Effector memory CD4-positive, alpha-beta T cell (primary cell): ENCODE results near the gene RYR1.

Source experiments
- DNase-seq, 3 donors: peaks; one replicate each; pipeline ENCODE4 v3.0.0-alpha.2; 2020
- H3K27ac ChIP-seq: 2 replicates; pipeline ENCODE4 v1.7.0; 2013; ENCODE audit warnings: mild to moderate bottlenecking, low read length, moderate library complexity; ENCODE audit not compliant: insufficient read depth, poor library complexity, severe bottlenecking
- H3K27me3 ChIP-seq: replicated peaks from 2 replicates; pipeline ENCODE4 v1.7.0; 2013; ENCODE audit warnings: mild to moderate bottlenecking, low read length; ENCODE audit not compliant: insufficient read depth, control insufficient read depth, poor library complexity, severe bottlenecking
- H3K36me3 ChIP-seq: 2 replicates; pipeline ENCODE4 v1.7.0; 2013; ENCODE audit warnings: mild to moderate bottlenecking, low read length, moderate library complexity; ENCODE audit not compliant: control insufficient read depth, insufficient read depth
- H3K4me1 ChIP-seq: 2 replicates; pipeline ENCODE4 v1.7.0; 2013; ENCODE audit warnings: low read length, mild to moderate bottlenecking; ENCODE audit not compliant: control insufficient read depth, insufficient read depth, poor library complexity, severe bottlenecking
- H3K4me3 ChIP-seq: 2 replicates; pipeline ENCODE4 v1.7.0; 2013; ENCODE audit warnings: low read length, low read depth, mild to moderate bottlenecking; ENCODE audit not compliant: insufficient read depth, poor library complexity, severe bottlenecking
- H3K9me3 ChIP-seq: 2 replicates; pipeline ENCODE4 v1.7.0; 2013; ENCODE audit warnings: mild to moderate bottlenecking, low read length, moderate library complexity; ENCODE audit not compliant: control insufficient read depth

RYR1 gene

GRCh38 chr19:38453596-38453995 is 20.1 kb downstream of the RYR1 start:
- H3K27ac ChIP-seq = no peak overlapping the region
- H3K4me3 ChIP-seq = no peak overlapping the region
- H3K4me1 ChIP-seq = no peaks in the 10 kb centered on the region
- no peaks in the 10 kb centered on the region for H3K9me3 ChIP-seq
- DNase-seq = no peak
- no peaks in the 10 kb centered on the region for H3K36me3 ChIP-seq
- H3K27me3 ChIP-seq = no peaks in the 10 kb centered on the region

GRCh38 chr19:38455031-38455430 is 21.5 kb downstream of the RYR1 start:
- Histone ChIP-seq H3K27ac (no peak overlapping the region), H3K4me1 (no peaks in the 10 kb centered on the region), H3K9me3 (no peaks in the 10 kb centered on the region), H3K36me3 (no peaks in the 10 kb centered on the region), H3K27me3 (no peaks in the 10 kb centered on the region), H3K4me3 (no peak overlapping the region)
- DNase-seq = no peak

GRCh38 chr19:38457202-38457601 is 23.7 kb downstream of the RYR1 start:
- DNase-seq = no peak
- no peak overlapping the region for H3K27ac ChIP-seq
- H3K27me3 ChIP-seq = no peaks in the 10 kb centered on the region
- no peaks in the 10 kb centered on the region for H3K9me3 ChIP-seq
- no peaks in the 10 kb centered on the region for H3K36me3 ChIP-seq
- H3K4me3 ChIP-seq = no peak overlapping the region
- no peaks in the 10 kb centered on the region for H3K4me1 ChIP-seq

GRCh38 chr19:38457690-38458405 is 24.4 kb downstream of the RYR1 start:
- no peaks in the 10 kb centered on the region for H3K27me3 ChIP-seq
- no peaks in the 10 kb centered on the region for H3K36me3 ChIP-seq
- no peak overlapping the region for H3K27ac ChIP-seq
- no peaks in the 10 kb centered on the region for H3K4me1 ChIP-seq
- no peak for DNase-seq
- H3K4me3 ChIP-seq = no peak overlapping the region
- no peaks in the 10 kb centered on the region for H3K9me3 ChIP-seq

GRCh38 chr19:38458991-38459390 is 25.5 kb downstream of the RYR1 start:
- Histone ChIP-seq H3K4me3 (no peak overlapping the region), H3K9me3 (no peaks in the 10 kb centered on the region), H3K4me1 (no peaks in the 10 kb centered on the region), H3K27ac (no peak overlapping the region), H3K27me3 (no peaks in the 10 kb centered on the region), H3K36me3 (no peaks in the 10 kb centered on the region)
- DNase-seq = no peak

- H3K4me3 ChIP-seq = no peak overlapping the region
- no peaks in the 10 kb centered on the region for H3K36me3 ChIP-seq
- H3K27ac ChIP-seq = no peak overlapping the region
- H3K4me1 ChIP-seq = no peaks in the 10 kb centered on the region
- no peak for DNase-seq
- no peaks in the 10 kb centered on the region for H3K9me3 ChIP-seq
- no peaks in the 10 kb centered on the region for H3K27me3 ChIP-seq
Observed at GRCh38 chr19:38463365-38463764, 29.9 kb downstream of the RYR1 start.

- Histone ChIP-seq H3K4me3 (no peak overlapping the region), H3K36me3 (no peaks in the 10 kb centered on the region), H3K4me1 (no peaks in the 10 kb centered on the region), H3K27me3 (no peaks in the 10 kb centered on the region), H3K9me3 (no peaks in the 10 kb centered on the region), H3K27ac (no peak overlapping the region)
- DNase-seq = no peak
Observed at GRCh38 chr19:38464421-38465082, 31.1 kb downstream of the RYR1 start.

GRCh38 chr19:38466050-38466449 is 32.6 kb downstream of the RYR1 start:
- no peaks in the 10 kb centered on the region for H3K9me3 ChIP-seq
- DNase-seq = no peak
- H3K36me3 ChIP-seq = no peaks in the 10 kb centered on the region
- H3K4me1 ChIP-seq = no peaks in the 10 kb centered on the region
- no peak overlapping the region for H3K27ac ChIP-seq
- H3K4me3 ChIP-seq = no peak overlapping the region
- H3K27me3 ChIP-seq = no peaks in the 10 kb centered on the region

- Histone ChIP-seq H3K4me3 (no peak overlapping the region), H3K9me3 (no peaks in the 10 kb centered on the region), H3K36me3 (no peaks in the 10 kb centered on the region), H3K27ac (no peak overlapping the region), H3K4me1 (no peaks in the 10 kb centered on the region), H3K27me3 (no peaks in the 10 kb centered on the region)
- DNase-seq = no peak
Observed at GRCh38 chr19:38467541-38468525, 34.3 kb downstream of the RYR1 start.

GRCh38 chr19:38469151-38469550 is 35.7 kb downstream of the RYR1 start:
- H3K27ac ChIP-seq = no peak overlapping the region
- no peaks in the 10 kb centered on the region for H3K36me3 ChIP-seq
- DNase-seq = no peak
- no peaks in the 10 kb centered on the region for H3K27me3 ChIP-seq
- H3K9me3 ChIP-seq = no peaks in the 10 kb centered on the region
- H3K4me3 ChIP-seq = no peak overlapping the region
- H3K4me1 ChIP-seq = no peaks in the 10 kb centered on the region
